HepG2 (cell line): ENCODE results near the gene TRAK1. TPM values are rescaled to one million over a fixed set of nuclear protein-coding genes. Genes with fewer than 3 reads are reported as not detected.

Source experiments
- ASH2L ChIP-seq: fragments of 300-600, 200-600 bp; sonication (generic); IDR thresholded peaks from 2 replicates; pipeline ENCODE4 v1.7.0; 2017; ENCODE audit warnings: low read depth, mild to moderate bottlenecking, moderate library complexity, mixed read lengths, low read length; ENCODE audit not compliant: insufficient read length
- ATF5 ChIP-seq: sonication (generic); formaldehyde crosslinking; IDR thresholded peaks from 2 replicates; pipeline ENCODE4 v1.4.0; 2020; ENCODE audit warnings: mild to moderate bottlenecking, low read depth, missing genetic modification reagents
- IRF1 ChIP-seq: sonication (generic); formaldehyde crosslinking; IDR thresholded peaks from 2 replicates; pipeline ENCODE4 v1.4.0; 2020; ENCODE audit warnings: low read depth, mild to moderate bottlenecking, missing genetic modification reagents
- PPARG ChIP-seq: conservative IDR thresholded peaks from 2 replicates; pipeline ENCODE4 v1.6.1; 2016; ENCODE audit warnings: missing biosample characterization, missing genetic modification reagents
- ZBTB38 ChIP-seq: sonication (generic); formaldehyde crosslinking; IDR thresholded peaks from 2 replicates; pipeline ENCODE4 v1.5.1; 2020; ENCODE audit warnings: mild to moderate bottlenecking, missing genetic modification reagents
- ZFX ChIP-seq: sonication (generic); formaldehyde crosslinking; IDR thresholded peaks from 2 replicates; pipeline ENCODE4 v1.4.0; 2020; ENCODE audit warnings: mild to moderate bottlenecking, low read depth, missing genetic modification reagents, moderate library complexity
- ZNF329 ChIP-seq: sonication (generic); formaldehyde crosslinking; IDR thresholded peaks from 2 replicates; pipeline ENCODE4 v1.9.0; 2021; ENCODE audit warnings: low read depth, mild to moderate bottlenecking, missing genetic modification reagents
- ZNF747 ChIP-seq: sonication (generic); formaldehyde crosslinking; IDR thresholded peaks from 2 replicates; pipeline ENCODE4 v1.8.1; 2023; ENCODE audit warnings: missing genetic modification reagents, mild to moderate bottlenecking, borderline replicate concordance
- ZNF749 ChIP-seq: sonication (generic); formaldehyde crosslinking; IDR thresholded peaks from 2 replicates; pipeline ENCODE4 v1.8.0; 2022; ENCODE audit warnings: mild to moderate bottlenecking, missing genetic modification reagents, moderate library complexity, borderline replicate concordance
- polyA plus RNA-seq, 8 experiments: library from polyadenylated mRNA; depleted of rRNA in 3 of 8; stranded (reverse) in 7 of 8; unstranded in 1 of 8; fragments of >200 nt; fragmentation: Illumina TruSeq in 4 of 8; extraction: Trizol in 4 of 8; gene quantifications; 2 replicates each; pipeline versions ENCODE4 v1.2.1 to v1.2.3, GENCODE V29; 2011 to 2016; ENCODE audit warnings: low read depth in 4 of 8, missing spikeins in 1 of 8, mixed read lengths in 1 of 8; ENCODE audit not compliant: insufficient read depth in 1 of 8
- total RNA-seq, 5 experiments: library from RNA; depleted of rRNA; stranded (reverse); fragments of >200 nt; fragmentation: Illumina TruSeq; extraction: Trizol; gene quantifications; 2 replicates each; pipeline ENCODE4 v1.2.3, GENCODE V29; 2016; ENCODE audit warnings: low read depth in 1 of 5
- TF ChIP-seq, protein P1 (sequence below): sonication (generic); formaldehyde crosslinking; conservative IDR thresholded peaks from 2 replicates; pipeline ENCODE4 v1.4.0; 2020; ENCODE audit warnings: missing genetic modification reagents
- TF ChIP-seq, protein P2 (sequence below): sonication (generic); formaldehyde crosslinking; IDR thresholded peaks from 2 replicates; pipeline ENCODE4 v1.8.1; 2023; ENCODE audit warnings: missing genetic modification reagents, mild to moderate bottlenecking, borderline replicate concordance

The TRAK1 gene
- total and polyA plus RNA-seq, 2 of the 13 experiments (the other 11 are each of a cell fraction or from before 2014, with no cell fraction given) = 20.5 to 46.6 TPM

DNA sequence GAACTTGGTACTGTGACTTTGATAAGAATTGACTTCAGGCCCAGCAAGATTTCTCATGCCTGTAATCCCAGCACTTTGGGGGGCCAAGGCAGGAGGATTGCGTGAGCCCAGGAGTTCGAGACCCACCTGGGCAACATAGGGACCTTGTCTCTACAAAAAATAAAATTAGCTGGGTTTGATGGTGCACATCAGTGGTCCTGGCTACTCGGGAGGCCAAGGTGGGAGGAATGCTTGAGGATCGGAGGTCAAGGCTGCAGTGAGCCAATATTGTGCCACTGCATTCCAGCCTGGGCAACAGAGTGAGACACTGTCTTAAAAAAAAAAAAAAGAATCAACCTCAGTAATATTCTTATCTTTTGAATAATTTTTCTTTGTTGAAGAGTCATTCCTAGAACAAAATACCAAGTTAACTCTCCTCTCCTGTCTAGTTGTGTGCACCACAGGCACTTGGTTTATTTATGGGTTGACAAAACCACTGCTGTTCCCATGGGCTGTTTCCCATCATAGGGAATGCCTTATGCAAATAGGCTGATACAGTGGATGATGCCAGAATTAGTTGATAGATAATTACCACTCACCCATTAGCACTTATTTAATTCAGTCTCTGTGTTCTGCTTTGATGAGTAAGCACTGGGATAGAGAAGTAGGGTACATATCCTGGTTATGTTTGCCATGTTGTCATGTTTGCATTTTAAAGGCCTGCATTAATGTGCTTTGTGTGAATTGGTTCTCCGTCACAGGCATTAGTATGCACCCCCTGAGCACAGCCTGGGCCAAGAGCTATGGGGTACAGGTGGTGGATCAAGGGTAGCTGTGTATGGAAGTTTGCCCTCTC, 32.9 kb downstream of the TRAK1 start (continued):
- TF ChIP-seq ZNF329 (no peak), ZFX (CRISPR knock-in tag) (no peak), ZNF747 (CRISPR knock-in tag) (no peak), IRF1 (no peak), ZNF749 (CRISPR knock-in tag) (no peak), PPARG (CRISPR knock-in tag) (no peak), ZBTB38 (CRISPR knock-in tag) (no peak), ASH2L (no peak), ATF5 (CRISPR knock-in tag) (no peak)
- TF ChIP-seq, protein P1, sequence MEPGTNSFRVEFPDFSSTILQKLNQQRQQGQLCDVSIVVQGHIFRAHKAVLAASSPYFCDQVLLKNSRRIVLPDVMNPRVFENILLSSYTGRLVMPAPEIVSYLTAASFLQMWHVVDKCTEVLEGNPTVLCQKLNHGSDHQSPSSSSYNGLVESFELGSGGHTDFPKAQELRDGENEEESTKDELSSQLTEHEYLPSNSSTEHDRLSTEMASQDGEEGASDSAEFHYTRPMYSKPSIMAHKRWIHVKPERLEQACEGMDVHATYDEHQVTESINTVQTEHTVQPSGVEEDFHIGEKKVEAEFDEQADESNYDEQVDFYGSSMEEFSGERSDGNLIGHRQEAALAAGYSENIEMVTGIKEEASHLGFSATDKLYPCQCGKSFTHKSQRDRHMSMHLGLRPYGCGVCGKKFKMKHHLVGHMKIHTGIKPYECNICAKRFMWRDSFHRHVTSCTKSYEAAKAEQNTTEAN (CRISPR knock-in tag) = no peak
- TF ChIP-seq, protein P2, sequence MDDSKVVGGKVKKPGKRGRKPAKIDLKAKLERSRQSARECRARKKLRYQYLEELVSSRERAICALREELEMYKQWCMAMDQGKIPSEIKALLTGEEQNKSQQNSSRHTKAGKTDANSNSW = no peak
